Measurements from ENCODE around the gene TTC24. TPM values are rescaled to one million over a fixed set of nuclear protein-coding genes. Genes with fewer than 3 reads are reported as not detected.
"Not testable (repeated sequence)": the region's sequence is repeated elsewhere in the genome, so short reads cannot be mapped to it uniquely, and the experiment has no call there.

The TTC24 gene
- total RNA-seq, 1 donor from 2014 or later, result not detected

GRCh38 chr1:156623946-156624813, 44.7 kb downstream of the TTC24 start:
- DNase-seq (ENCODE audit: missing footprints) (no peak), ATAC-seq (peak; percentile 71)
- intact Hi-C loops (cut with DNase I), result no loop called here

GRCh38 chr1:156624814-156625435, 45.4 kb downstream of the TTC24 start:
- intact Hi-C loops (cut with DNase I), result no loop called here
- DNase-seq (ENCODE audit: missing footprints) (no peak), ATAC-seq (no peak)

GRCh38 chr1:156625436-156626078, 46.0 kb downstream of the TTC24 start:
- intact Hi-C loops (cut with DNase I), result loop anchor here (1.0 to 2.0 kb wide), 2 partner anchors 32 to 53 kb away; no protein-coding TSS in a partner anchor
- peak; percentile 62 for ATAC-seq
- peak; percentile 84 for DNase-seq (ENCODE audit: missing footprints)

GRCh38 chr1:156626079-156626438, 46.5 kb downstream of the TTC24 start:
- no peak for ATAC-seq
- no peak for DNase-seq (ENCODE audit: missing footprints)
- intact Hi-C loops (cut with DNase I), result loop anchor here (1.0 to 2.0 kb wide), 2 partner anchors 31 to 53 kb away; no protein-coding TSS in a partner anchor

GRCh38 chr1:156627313-156627880, 47.9 kb downstream of the TTC24 start:
- intact Hi-C loops (cut with DNase I), result loop anchor here (2.0 kb wide), 1 partner anchor 51 kb away; no protein-coding TSS in a partner anchor
- DNase-seq (ENCODE audit: missing footprints), result no peak
- ATAC-seq, result no peak

- ATAC-seq, result no peak
- intact Hi-C loops (cut with DNase I), result no loop called here
- DNase-seq (ENCODE audit: missing footprints), result no peak
Measured at GRCh38 chr1:156629823-156630449, 50.4 kb downstream of the TTC24 start.

GRCh38 chr1:156631152-156631551, 51.6 kb downstream of the TTC24 start:
- intact Hi-C loops (cut with DNase I); ATAC-seq: not testable (repeated sequence)
- DNase-seq (ENCODE audit: missing footprints), result peak; percentile 9

- ATAC-seq (no peak), DNase-seq (ENCODE audit: missing footprints) (no peak)
- intact Hi-C loops (cut with DNase I), result no loop called here
Measured at GRCh38 chr1:156632355-156632754, 52.8 kb downstream of the TTC24 start.

Other genes with a start within 250 kb of the TTC24 start
- 137 TPM for gene CCT3, start 241.4 kb upstream of the TTC24 start, total RNA-seq
- gene TSACC, start 241.2 kb upstream of the TTC24 start, total RNA-seq, result not detected
- not detected for gene RHBG, start 210.5 kb upstream of the TTC24 start, total RNA-seq
- 99.7 TPM for gene MEF2D, start 78.9 kb upstream of the TTC24 start, total RNA-seq
- 1.2 TPM for gene IQGAP3, start 7.2 kb upstream of the TTC24 start, total RNA-seq
- 116 TPM for gene NAXE, start 12.1 kb downstream of the TTC24 start, total RNA-seq
- 14.6 TPM for gene GPATCH4, start 21.8 kb downstream of the TTC24 start, total RNA-seq
- 1.4 TPM for gene HAPLN2, start 39.7 kb downstream of the TTC24 start, total RNA-seq
- 0.35 TPM for gene BCAN, start 62.4 kb downstream of the TTC24 start, total RNA-seq
- gene NES, start 97.7 kb downstream of the TTC24 start, total RNA-seq, result 131 TPM
- gene CRABP2, start 125.9 kb downstream of the TTC24 start, total RNA-seq, result not detected
- gene METTL25B, start 148.7 kb downstream of the TTC24 start, total RNA-seq, result 16.6 TPM
- 13.1 TPM for gene ISG20L2, start 149.0 kb downstream of the TTC24 start, total RNA-seq
- gene MRPL24, start 161.4 kb downstream of the TTC24 start, total RNA-seq, result 103 TPM
- gene HDGF, start 172.0 kb downstream of the TTC24 start, total RNA-seq, result 183 TPM
- gene PRCC, start 187.8 kb downstream of the TTC24 start, total RNA-seq, result 42.9 TPM
- gene SH2D2A, start 237.1 kb downstream of the TTC24 start, total RNA-seq, result 2.2 TPM